HepG2 (cell line): Measurements from ENCODE around the gene PCGF2. TPM values are rescaled to one million over a fixed set of nuclear protein-coding genes. Genes with fewer than 3 reads are reported as not detected.

Source experiments
- ARNTL ChIP-seq: sonication (generic); formaldehyde crosslinking; IDR thresholded peaks from 2 replicates; pipeline ENCODE4 v1.4.0; 2020; ENCODE audit warnings: mild to moderate bottlenecking, missing genetic modification reagents
- ATF7 ChIP-seq, 2 experiments: fragments of 450-650 bp in 1 of 2; sonication (generic) in 1 of 2; formaldehyde crosslinking in 1 of 2; IDR thresholded peaks; 2 replicates each; pipeline versions ENCODE4 v1.4.0 to v1.6.1; 2016 to 2020; ENCODE audit warnings: antibody characterized with exemption in 1 of 2, mild to moderate bottlenecking in 1 of 2, missing genetic modification reagents in 1 of 2
- CREB3 ChIP-seq: sonication (generic); formaldehyde crosslinking; IDR thresholded peaks from 2 replicates; pipeline ENCODE4 v1.5.0; 2020; ENCODE audit warnings: missing genetic modification reagents
- MXD1 ChIP-seq: sonication (generic); formaldehyde crosslinking; IDR thresholded peaks from 2 replicates; pipeline ENCODE4 v1.4.0; 2020; ENCODE audit warnings: mild to moderate bottlenecking, missing genetic modification reagents
- NFE2 ChIP-seq: sonication (generic); formaldehyde crosslinking; IDR thresholded peaks from 2 replicates; pipeline ENCODE4 v1.4.0; 2020; ENCODE audit warnings: missing genetic modification reagents
- NFE2L1 ChIP-seq: sonication (generic); formaldehyde crosslinking; IDR thresholded peaks from 2 replicates; pipeline ENCODE4 v1.4.0; 2020; ENCODE audit warnings: missing genetic modification reagents, mild to moderate bottlenecking, borderline replicate concordance
- PCBP1 ChIP-seq: fragments of 200-400 bp; formaldehyde crosslinking; IDR thresholded peaks from 2 replicates; pipeline ENCODE4 v1.6.1; 2017; ENCODE audit warnings: mild to moderate bottlenecking, low read depth, low read length, borderline replicate concordance
- THRA ChIP-seq: sonication (generic); formaldehyde crosslinking; IDR thresholded peaks from 2 replicates; pipeline ENCODE4 v1.4.0; 2020; ENCODE audit warnings: missing genetic modification reagents, borderline replicate concordance
- XBP1 ChIP-seq: sonication (generic); formaldehyde crosslinking; IDR thresholded peaks from 2 replicates; pipeline ENCODE4 v1.5.0; 2020; ENCODE audit warnings: missing genetic modification reagents
- ZMAT5 ChIP-seq: sonication (generic); formaldehyde crosslinking; IDR thresholded peaks from 2 replicates; pipeline ENCODE4 v1.5.0; 2020; ENCODE audit warnings: mild to moderate bottlenecking, low read depth, missing genetic modification reagents, borderline replicate concordance
- ZNF20 ChIP-seq: sonication (generic); formaldehyde crosslinking; IDR thresholded peaks from 2 replicates; pipeline ENCODE4 v1.4.0; 2020; ENCODE audit warnings: mild to moderate bottlenecking, moderate library complexity, missing genetic modification reagents
- ZNF354B ChIP-seq: sonication (generic); formaldehyde crosslinking; IDR thresholded peaks from 2 replicates; pipeline ENCODE4 v1.8.0; 2022; ENCODE audit warnings: mild to moderate bottlenecking, missing genetic modification reagents
- ZNF44 ChIP-seq: sonication (generic); formaldehyde crosslinking; IDR thresholded peaks from 2 replicates; pipeline ENCODE4 v1.5.1; 2020; ENCODE audit warnings: mild to moderate bottlenecking, missing genetic modification reagents
- ZNF446 ChIP-seq: sonication (generic); formaldehyde crosslinking; IDR thresholded peaks from 2 replicates; pipeline ENCODE4 v1.5.0; 2020; ENCODE audit warnings: mild to moderate bottlenecking, missing genetic modification reagents
- ZNF510 ChIP-seq: sonication (generic); formaldehyde crosslinking; IDR thresholded peaks from 2 replicates; pipeline ENCODE4 v1.4.0; 2020; ENCODE audit warnings: low read depth, mild to moderate bottlenecking, missing genetic modification reagents
- ZNF530 ChIP-seq: sonication (generic); formaldehyde crosslinking; IDR thresholded peaks from 2 replicates; pipeline ENCODE4 v1.5.0; 2020; ENCODE audit warnings: low read depth, mild to moderate bottlenecking, missing genetic modification reagents
- ZNF552 ChIP-seq: sonication (generic); formaldehyde crosslinking; IDR thresholded peaks from 2 replicates; pipeline ENCODE4 v1.9.0; 2022; ENCODE audit warnings: missing genetic modification reagents, mild to moderate bottlenecking, borderline replicate concordance
- ZNF572 ChIP-seq: sonication (generic); formaldehyde crosslinking; IDR thresholded peaks from 2 replicates; pipeline ENCODE4 v1.5.1; 2020; ENCODE audit warnings: mild to moderate bottlenecking, missing genetic modification reagents
- ZNF646 ChIP-seq: sonication (generic); formaldehyde crosslinking; IDR thresholded peaks from 2 replicates; pipeline ENCODE4 v1.9.0; 2021; ENCODE audit warnings: mild to moderate bottlenecking, missing genetic modification reagents
- ZNF883 ChIP-seq: sonication (generic); formaldehyde crosslinking; IDR thresholded peaks from 2 replicates; pipeline ENCODE4 v1.5.1; 2020; ENCODE audit warnings: mild to moderate bottlenecking, missing genetic modification reagents; ENCODE audit errors: not compliant biosample characterization
- polyA plus RNA-seq, 8 experiments: library from polyadenylated mRNA; depleted of rRNA in 3 of 8; stranded (reverse) in 7 of 8; unstranded in 1 of 8; fragments of >200 nt; fragmentation: Illumina TruSeq in 4 of 8; extraction: Trizol in 4 of 8; gene quantifications; 2 replicates each; pipeline versions ENCODE4 v1.2.1 to v1.2.3, GENCODE V29; 2011 to 2016; ENCODE audit warnings: low read depth in 4 of 8, missing spikeins in 1 of 8, mixed read lengths in 1 of 8; ENCODE audit not compliant: insufficient read depth in 1 of 8
- total RNA-seq, 5 experiments: library from RNA; depleted of rRNA; stranded (reverse); fragments of >200 nt; fragmentation: Illumina TruSeq; extraction: Trizol; gene quantifications; 2 replicates each; pipeline ENCODE4 v1.2.3, GENCODE V29; 2016; ENCODE audit warnings: low read depth in 1 of 5

PCGF2 gene
- total and polyA plus RNA-seq, 2 of the 13 experiments (the other 11 are each of a cell fraction or from before 2014, with no cell fraction given), result 11.6 to 29.4 TPM

GRCh38 chr17:38751808-38752307, 3.7 kb upstream of the PCGF2 start (continued):
- TF ChIP-seq ATF7 (IDR thresholded peaks at IDR 0.05) (no peak), ATF7 (CRISPR knock-in tag; IDR thresholded peaks at IDR 0.05) (no peak; the same call in 1 of the 2 replicates), ZMAT5 (no peak), NFE2 (CRISPR knock-in tag) (no peak), ZNF530 (no peak), XBP1 (CRISPR knock-in tag) (no peak), ZNF20 (CRISPR knock-in tag) (no peak; the same call in 1 of the 2 replicates), ZNF572 (CRISPR knock-in tag) (peak; percentile 40; the same call in 1 of the 2 replicates), MXD1 (CRISPR knock-in tag) (no peak), ZNF646 (CRISPR knock-in tag) (peak; percentile 63), THRA (peak; percentile 74; the same call in 1 of the 2 replicates), ZNF354B (CRISPR knock-in tag) (0 out of 2 replicates have a peak, but pooled peaks have one; percentile 35), ZNF552 (CRISPR knock-in tag) (0 out of 2 replicates have a peak, but pooled peaks have one; percentile 43), ZNF510 (CRISPR knock-in tag) (0 out of 2 replicates have a peak, but pooled peaks have one; percentile 70), ZNF446 (CRISPR knock-in tag) (no peak), CREB3 (no peak), ZNF44 (CRISPR knock-in tag) (no peak; the same call in 1 of the 2 replicates), PCBP1 (no peak), ARNTL (CRISPR knock-in tag) (no peak), ZNF883 (peak; percentile 61), NFE2L1 (0 out of 2 replicates have a peak, but pooled peaks have one; percentile 5)
